GM19238 (cell line): ENCODE measurements around the gene SLC12A4.
A peak's percentile ranks its signal among the peaks of the same experiment; 100 is the strongest.
"Not testable (repeated sequence)": the region's sequence is repeated elsewhere in the genome, so short reads cannot be mapped to it uniquely, and the experiment has no call there.

Experiments used
- DNase-seq: peaks from one replicate; pipeline ENCODE4 v3.0.0; 2011; ENCODE audit warnings: low spot score; ENCODE audit not compliant: insufficient read length

The SLC12A4 gene

DNA sequence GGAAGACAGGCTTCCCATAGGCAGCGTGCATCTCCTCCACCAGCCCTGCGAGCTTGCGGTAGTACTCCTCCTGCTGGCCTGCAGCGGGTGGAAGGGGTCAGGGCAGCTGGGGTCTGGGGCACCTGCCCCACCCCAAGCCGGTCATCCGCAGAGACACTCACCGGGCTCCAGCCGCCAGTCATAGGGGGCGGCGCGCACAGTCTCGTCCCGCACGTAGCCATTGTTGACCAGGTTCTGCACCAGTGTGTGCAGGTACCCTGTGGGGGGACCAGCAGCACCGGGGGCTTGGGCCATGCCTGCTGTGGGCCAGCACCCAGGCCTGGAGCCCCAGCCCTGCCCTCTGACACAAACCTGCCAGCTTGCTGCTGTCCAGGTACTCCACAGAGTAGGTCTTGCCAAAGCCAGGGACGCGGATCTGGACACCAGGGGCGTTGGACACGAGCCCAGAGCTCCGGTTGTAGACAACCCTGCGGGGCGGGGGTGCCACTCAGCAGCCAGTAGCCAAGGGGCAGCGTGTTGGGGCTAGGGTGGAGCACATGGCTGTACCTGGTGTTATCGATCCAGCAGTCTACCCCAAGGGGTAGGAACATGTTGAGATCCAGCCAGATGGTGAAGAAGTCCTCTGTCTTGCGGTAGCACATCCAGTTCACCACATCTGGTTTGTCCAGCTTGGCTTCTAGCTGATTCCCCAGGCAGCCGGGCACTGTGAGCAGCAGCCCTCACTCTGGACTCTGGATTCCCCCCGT is 25.8 kb downstream of the SLC12A4 start:
- no peak for DNase-seq

DNA sequence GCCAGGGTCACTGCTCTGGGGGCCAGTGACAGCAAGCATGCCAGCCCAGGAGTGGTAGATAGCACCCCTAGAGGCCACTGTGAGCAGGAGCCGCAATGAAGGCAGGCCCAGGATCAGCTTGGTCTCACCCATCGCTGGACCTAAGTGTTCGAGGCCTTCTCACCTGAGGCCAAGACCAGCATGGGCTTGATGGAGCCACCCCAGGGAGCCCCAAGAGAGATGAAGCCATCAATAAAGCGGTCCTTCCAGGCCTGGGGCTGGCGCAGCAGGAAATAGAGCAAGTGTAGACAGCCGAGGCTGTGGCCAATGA is 26.3 kb downstream of the SLC12A4 start:
- DNase-seq, result peak; percentile 54

GRCh38 chr16:67941469-67942199 is 26.8 kb downstream of the SLC12A4 start:
- DNase-seq, result no peak

- no peak for DNase-seq
Measured at GRCh38 chr16:67940446-67941089, 27.9 kb downstream of the SLC12A4 start.

DNA sequence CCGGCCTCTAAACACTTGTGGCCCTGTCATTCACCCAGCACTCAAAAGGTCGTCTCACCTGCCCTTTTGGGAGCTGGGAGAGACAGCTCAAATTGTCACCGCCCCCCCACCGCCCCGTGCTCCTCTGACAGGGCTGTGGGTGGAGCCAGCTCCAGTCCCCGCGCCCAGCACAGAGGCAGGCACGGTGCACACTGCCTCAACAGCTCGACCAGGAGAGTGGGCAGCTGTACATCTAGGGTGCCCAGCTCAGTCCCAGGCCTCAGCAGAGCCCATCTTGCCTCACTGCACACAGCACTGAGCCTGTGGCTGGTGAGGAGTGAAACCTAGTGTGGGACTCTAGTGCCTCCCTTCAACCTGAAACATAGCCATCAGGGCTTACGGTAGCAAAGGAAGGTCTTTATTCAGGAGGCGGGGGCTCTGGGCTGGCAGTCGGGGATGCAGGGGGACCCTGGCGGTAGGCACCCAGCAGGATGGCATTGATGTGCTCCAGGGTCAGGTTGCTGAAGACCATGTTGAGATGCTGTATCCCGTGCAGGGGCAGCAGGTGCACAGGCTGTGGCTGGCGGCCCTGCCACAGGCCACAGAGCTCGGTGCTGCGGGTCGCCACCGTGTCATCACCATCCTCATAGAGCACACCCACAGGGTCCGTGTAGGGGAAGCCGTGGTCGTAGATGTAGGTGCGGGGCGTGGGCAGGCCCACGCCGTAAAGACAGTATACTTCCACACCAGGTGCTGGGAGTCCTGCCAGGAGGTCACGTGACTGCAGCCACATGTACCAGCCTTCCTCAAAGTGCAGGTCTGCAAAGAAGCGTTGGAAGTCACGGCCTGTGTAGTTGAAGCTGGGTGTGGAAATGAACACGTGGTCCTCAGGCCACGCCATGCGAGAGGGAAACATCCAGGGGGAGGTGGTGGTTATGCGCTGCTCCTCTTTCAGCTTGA is 28.7 kb downstream of the SLC12A4 start:
- DNase-seq, result no peak

DNA sequence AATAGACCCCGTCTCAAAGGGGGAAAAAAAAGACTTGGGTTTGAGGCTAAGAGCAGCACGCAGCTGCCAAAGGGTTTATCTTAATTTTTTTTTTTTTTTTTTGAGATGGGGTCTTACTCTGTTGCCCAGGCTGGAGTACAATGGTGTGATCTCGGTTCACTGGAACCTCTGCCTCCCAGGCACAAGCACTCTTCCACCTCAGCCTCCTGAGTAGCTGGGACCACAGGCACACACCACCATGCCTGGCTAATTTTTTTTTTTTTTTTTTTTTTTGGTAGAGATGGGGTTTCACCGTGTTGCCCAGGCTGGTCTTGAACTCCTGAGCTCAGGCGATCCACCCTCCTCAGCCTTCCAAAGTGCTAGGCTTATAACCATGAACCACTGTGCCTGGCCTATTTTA is 30.7 kb downstream of the SLC12A4 start:
- DNase-seq, result not testable (repeated sequence)

- DNase-seq, result peak; percentile 88
Measured at GRCh38 chr16:67936880-67937605, 31.4 kb downstream of the SLC12A4 start.

DNA sequence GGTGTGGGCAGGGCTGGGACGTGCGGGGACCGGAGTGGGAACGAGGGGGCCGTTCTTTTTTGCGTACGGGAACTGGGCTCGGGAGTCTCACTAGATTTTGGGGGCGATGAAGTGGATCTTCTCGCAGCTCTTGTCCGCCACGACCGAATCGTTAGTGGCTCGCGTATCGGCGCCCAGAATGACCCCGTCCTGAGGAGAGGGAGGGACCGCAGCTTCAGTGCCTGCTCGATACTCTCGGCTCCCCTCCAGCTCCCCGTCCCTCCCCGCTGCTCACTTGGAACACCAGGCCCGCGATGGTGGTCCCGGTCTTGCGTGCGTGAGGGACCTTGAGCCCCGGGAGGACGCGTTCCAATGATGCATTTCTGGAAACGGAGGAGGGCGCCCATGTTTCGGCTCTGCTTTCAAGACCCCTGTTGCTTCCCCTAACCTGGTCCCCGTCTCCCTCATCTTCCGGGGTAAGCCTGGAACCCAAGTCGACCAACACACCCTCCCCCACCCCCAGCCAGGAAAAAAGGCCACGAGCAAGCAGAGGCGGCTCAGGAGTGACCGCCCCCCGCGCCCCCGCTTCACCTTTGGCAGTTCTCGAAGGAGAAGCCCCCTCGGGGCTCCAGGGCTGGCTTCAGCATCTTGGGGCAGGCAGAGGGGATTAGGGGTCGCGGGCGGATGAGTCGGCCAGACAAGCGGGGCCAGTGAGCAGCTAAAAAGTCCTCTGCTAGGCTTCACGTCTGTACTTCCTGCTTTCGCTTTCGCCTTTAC is 32.1 kb downstream of the SLC12A4 start, which contains the start of gene PSMB10:
Gene PSMB10, minus strand, starts transcription at position 727 of the 756 bp plus-strand sequence. Its CDS starts 101 bp downstream, at position 626.
- peak; percentile 60 for DNase-seq

DNA sequence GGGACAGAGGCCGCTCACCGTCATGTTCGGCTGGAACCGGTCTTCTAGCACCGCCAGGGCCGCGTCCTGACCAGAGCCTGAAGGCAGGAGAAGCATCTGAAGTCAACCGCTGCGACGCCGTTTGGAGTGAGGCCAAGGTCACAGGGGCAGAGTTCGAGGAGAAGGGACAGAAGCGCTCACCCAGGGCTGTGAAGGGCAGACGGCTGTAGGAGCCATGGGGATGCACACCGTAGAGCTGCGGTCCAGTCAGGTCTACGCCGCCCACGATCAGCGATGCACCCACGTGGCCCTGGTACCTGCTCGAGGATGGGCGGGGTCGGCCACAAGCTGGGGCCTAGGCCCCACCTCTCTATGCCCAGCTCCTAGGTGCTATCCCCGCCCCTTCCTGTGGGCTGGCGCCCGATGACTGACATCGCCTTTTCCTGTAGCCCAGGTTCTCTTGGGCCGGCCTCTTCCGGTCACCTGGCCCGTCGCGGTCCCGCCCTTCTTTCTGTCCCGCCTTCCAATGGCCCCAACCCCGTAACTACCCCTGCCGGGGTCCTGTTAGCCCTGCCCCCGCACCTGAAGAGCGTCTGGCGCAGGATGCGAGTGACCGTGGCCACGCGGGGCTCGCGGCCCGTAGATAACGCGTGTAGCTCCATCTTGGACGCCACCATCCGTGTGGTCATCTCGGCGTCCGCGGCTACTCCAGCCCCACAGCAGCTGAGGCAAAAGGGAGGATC is 32.9 kb downstream of the SLC12A4 start:
- peak; percentile 99 for DNase-seq

GRCh38 chr16:67935101-67935401 is 33.4 kb downstream of the SLC12A4 start:
- DNase-seq, result no peak

- DNase-seq, result no peak
Measured at GRCh38 chr16:67934306-67935100, 33.9 kb downstream of the SLC12A4 start.

GRCh38 chr16:67933805-67934204 is 34.6 kb downstream of the SLC12A4 start:
- no peak for DNase-seq

- DNase-seq, result no peak
Measured at GRCh38 chr16:67932462-67932840, 36.0 kb downstream of the SLC12A4 start.

- no peak for DNase-seq
Measured at GRCh38 chr16:67931712-67932461, 36.5 kb downstream of the SLC12A4 start, which contains the start of gene CTRL. TSS of gene CTRL (minus strand) at chr16:67931862. CDS start at chr16:67931852, 10 bp downstream.

- no peak for DNase-seq
Measured at GRCh38 chr16:67930678-67931211, 37.7 kb downstream of the SLC12A4 start.

- DNase-seq, result no peak
Measured at GRCh38 chr16:67930191-67930590, 38.2 kb downstream of the SLC12A4 start.

- DNase-seq, result peak; percentile 77
Measured at GRCh38 chr16:67928561-67929364, 39.7 kb downstream of the SLC12A4 start.
